PC-9 (cell line): ENCODE measurements around the gene BSCL2. TPM values are rescaled to one million over a fixed set of nuclear protein-coding genes. Genes with fewer than 3 reads are reported as not detected.
"Not testable (repeated sequence)": the region's sequence is repeated elsewhere in the genome, so short reads cannot be mapped to it uniquely, and the experiment has no call there.

Source experiments
- BruUV-seq: library from RNA; stranded (reverse); fragments of 400-500 nt; replicated peaks from 2 replicates; lab custom pipeline; 2021; lab: Mats Ljungman, UMichigan
- CTCF ChIA-PET: fragments of 300-600 bp; sonication (Branson Sonifier 250); formaldehyde crosslinking; loops from one replicate; lab custom pipeline; 2022; ENCODE audit warnings: antibody characterized with exemption; lab: Charles Lee
- POLR2A ChIA-PET: fragments of 300-600 bp; sonication (Branson Sonifier 250); formaldehyde crosslinking; loops from one replicate; lab custom pipeline; 2022; ENCODE audit warnings: antibody characterized with exemption; ENCODE audit not compliant: unreplicated experiment; lab: Charles Lee
- DNase-seq, 2 experiments: peaks; one replicate each; pipeline versions ENCODE4 v3.0.0 to v3.0.0-alpha.2; 2015 to 2022; ENCODE audit warnings: mixed read lengths in 1 of 2
- H2AFZ ChIP-seq: fragments of 200-600 bp; sonication (generic); 2 replicates; pipeline ENCODE4 v1.8.1; 2017; ENCODE audit warnings: antibody characterized with exemption
- H3F3A ChIP-seq: fragments of 200-600 bp; sonication (generic); 2 replicates; pipeline ENCODE4 v1.8.1; 2017; ENCODE audit warnings: antibody characterized with exemption, mild to moderate bottlenecking, low read depth; ENCODE audit not compliant: insufficient read depth
- H3K27ac ChIP-seq: fragments of 200-600 bp; sonication (generic); 2 replicates; pipeline ENCODE4 v1.6.1; 2016; ENCODE audit warnings: mixed run types
- H3K27me3 ChIP-seq: fragments of 200-600 bp; sonication (generic); 2 replicates; pipeline ENCODE4 v1.6.1; 2016; ENCODE audit warnings: low read depth, mixed run types; ENCODE audit not compliant: insufficient read depth
- H3K36me3 ChIP-seq: fragments of 200-600 bp; sonication (generic); 2 replicates; pipeline ENCODE4 v1.6.1; 2016; ENCODE audit warnings: low read depth, mixed run types
- H3K4me1 ChIP-seq: fragments of 200-600 bp; sonication (generic); replicated peaks from 2 replicates; pipeline ENCODE4 v1.6.1; 2016; ENCODE audit warnings: mixed run types; ENCODE audit not compliant: insufficient read depth
- H3K4me2 ChIP-seq: fragments of 200-600 bp; sonication (generic); 2 replicates; pipeline ENCODE4 v1.6.1; 2017; ENCODE audit warnings: mixed run types
- H3K4me3 ChIP-seq: fragments of 200-600 bp; sonication (generic); 2 replicates; pipeline ENCODE4 v1.6.1; 2016; ENCODE audit warnings: mixed run types
- H3K79me2 ChIP-seq: fragments of 200-600 bp; sonication (generic); 2 replicates; pipeline ENCODE4 v1.6.1; 2017; ENCODE audit warnings: low read depth, mixed run types
- H3K9me2 ChIP-seq: fragments of 200-600 bp; sonication (generic); 2 replicates; pipeline ENCODE4 v1.8.1; 2017; ENCODE audit warnings: mild to moderate bottlenecking; ENCODE audit not compliant: insufficient read depth
- H3K9me3 ChIP-seq: fragments of 200-600 bp; sonication (generic); 2 replicates; pipeline ENCODE4 v1.8.1; 2016; ENCODE audit warnings: low read depth; ENCODE audit not compliant: insufficient read depth
- H4K20me1 ChIP-seq: fragments of 200-600 bp; sonication (generic); 2 replicates; pipeline ENCODE4 v1.8.1; 2017; ENCODE audit not compliant: insufficient read depth
- CTCF ChIP-seq: fragments of 200-600 bp; sonication (generic); conservative IDR thresholded peaks from 2 replicates; pipeline ENCODE4 v1.6.1; 2017; ENCODE audit warnings: mixed run types, antibody characterized with exemption, mild to moderate bottlenecking, moderate library complexity
- EZH2 ChIP-seq: fragments of 200-600 bp; sonication (generic); IDR thresholded peaks from 2 replicates; pipeline ENCODE4 v1.8.0; 2017; ENCODE audit warnings: antibody characterized with exemption, low read depth
- intact Hi-C: fragments of 100-400 bp; cut with micrococcal nuclease; formaldehyde crosslinking; loops from one replicate; pipeline ENCODE4 v1.10.0; 2022; ENCODE audit not compliant: unreplicated experiment
- total RNA-seq: library from RNA; stranded (reverse); gene quantifications from 2 replicates; pipeline ENCODE4 v1.2.3, GENCODE V29; 2021

Gene BSCL2
- total RNA-seq, 1 experiment from 2014 or later: 201 TPM

GRCh38 chr11:62656796-62657429 is 50.3 kb downstream of the BSCL2 start:
- BruUV-seq: no TSS peak
- Histone ChIP-seq H3K27me3 (no peaks in the 10 kb centered on the region), H3K79me2 (peaks cover 12% of the 10 kb centered on the region), H3K36me3 (no peaks in the 10 kb centered on the region), H3K9me3 (no peaks in the 10 kb centered on the region), H2AFZ (no peak overlapping the region), H3K9me2 (no peaks in the 10 kb centered on the region), H3K27ac (no peak overlapping the region), H4K20me1 (no peaks in the 10 kb centered on the region), H3K4me2 (no peak overlapping the region), H3K4me1 (peaks cover 8% of the 10 kb centered on the region), H3K4me3 (no peak overlapping the region), H3F3A (peaks cover 58% of the 10 kb centered on the region)
- ChIA-PET POLR2A (no interaction called here), CTCF (interaction anchor here (0.6 kb wide), 1 partner anchor 72 kb away, joined by 8 read pairs; no protein-coding TSS in a partner anchor)
- no peak for TF ChIP-seq EZH2
- no peak for DNase-seq
- intact Hi-C loops: no loop called here

GRCh38 chr11:62654297-62654696 is 52.9 kb downstream of the BSCL2 start:
- Histone ChIP-seq H3K4me3 (peak overlapping the region; percentile 27; the same call in 1 of the 2 replicates), H3K9me2 (no peaks in the 10 kb centered on the region), H3K4me2 (peak overlapping the region; percentile 99; the same call in 1 of the 2 replicates), H3K27me3 (no peaks in the 10 kb centered on the region), H3K36me3 (0 out of 2 replicates have a peak, but pooled peaks cover 4% of the 10 kb centered on the region), H3K4me1 (peaks cover 15% of the 10 kb centered on the region), H2AFZ (peak overlapping the region; percentile 93; the same call in 1 of the 2 replicates), H3K9me3 (no peaks in the 10 kb centered on the region), H3F3A (peaks cover 42% of the 10 kb centered on the region), H3K79me2 (peaks cover 30% of the 10 kb centered on the region), H3K27ac (no peak overlapping the region), H4K20me1 (no peaks in the 10 kb centered on the region)
- ChIA-PET CTCF (no interaction called here), POLR2A (interaction anchor here (0.6 to 1.7 kb wide), 2 partner anchors 11 to 157 kb away, joined by 3 to 26 read pairs; partner anchors contain the start of genes C11orf98 and CSKMT)
- BruUV-seq: no TSS peak
- intact Hi-C loops: no loop called here
- no peak for DNase-seq
- TF ChIP-seq CTCF (no peak), EZH2 (no peak)

- intact Hi-C loops: no loop called here
- Histone ChIP-seq H3K4me2 (peak overlapping the region; percentile 99), H4K20me1 (no peaks in the 10 kb centered on the region), H3K4me1 (peaks cover 15% of the 10 kb centered on the region), H3K4me3 (peak overlapping the region; percentile 96), H3K79me2 (peaks cover 30% of the 10 kb centered on the region), H3K9me3 (no peaks in the 10 kb centered on the region), H3F3A (peaks cover 40% of the 10 kb centered on the region), H3K36me3 (0 out of 2 replicates have a peak, but pooled peaks cover 4% of the 10 kb centered on the region), H3K27ac (peak overlapping the region; percentile 75), H3K9me2 (no peaks in the 10 kb centered on the region), H2AFZ (peak overlapping the region; percentile 93), H3K27me3 (no peaks in the 10 kb centered on the region)
- BruUV-seq: TSS peak; percentile 50
- TF ChIP-seq CTCF: no peak
- TF ChIP-seq EZH2: no peak
- POLR2A ChIA-PET: interaction anchor here (0.9 to 1.0 kb wide), 5 partner anchors 12 to 260 kb away, joined by 3 to 37 read pairs (median 9); partner anchors contain the start of genes B3GAT3, C11orf98, CSKMT and ZBTB3
- DNase-seq: no peak
- CTCF ChIA-PET: no interaction called here
Measured at GRCh38 chr11:62652161-62653006, 54.8 kb downstream of the BSCL2 start.

GRCh38 chr11:62650283-62650682 is 56.9 kb downstream of the BSCL2 start:
- POLR2A ChIA-PET: interaction anchor here (0.7 kb wide), 1 partner anchor 190 kb away, joined by 4 read pairs; no protein-coding TSS in a partner anchor
- CTCF ChIA-PET, BruUV-seq: not testable (repeated sequence)

More at GRCh38 chr11:62650283-62650682, 56.9 kb downstream of the BSCL2 start:
- intact Hi-C loops, H4K20me1 ChIP-seq, H3K27me3 ChIP-seq, H3K27ac ChIP-seq, H3K9me2 ChIP-seq, H3K9me3 ChIP-seq, H3K4me2 ChIP-seq, DNase-seq, H3K4me3 ChIP-seq, H2AFZ ChIP-seq, H3K36me3 ChIP-seq: not testable (repeated sequence)
- Histone ChIP-seq H3K79me2 (peaks cover 40% of the 10 kb centered on the region), H3F3A (peaks cover 36% of the 10 kb centered on the region), H3K4me1 (peaks cover 24% of the 10 kb centered on the region)
